Activated T-helper 1 cell treated with anti-CD3 and anti-CD28 coated beads, Interleukin-2, amount 50 U/mL, for 16 hours (primary cell): ENCODE data around the gene CPNE2.
"Not testable (repeated sequence)": the region's sequence is repeated elsewhere in the genome, so short reads cannot be mapped to it uniquely, and the experiment has no call there.

Experiments
- DNase-seq, 2 donors: peaks; one replicate each; pipeline ENCODE4 v3.0.0-alpha.2; 2020; ENCODE audit warnings: low read depth in 1 of 2, low spot score in 1 of 2

The CPNE2 gene

DNA sequence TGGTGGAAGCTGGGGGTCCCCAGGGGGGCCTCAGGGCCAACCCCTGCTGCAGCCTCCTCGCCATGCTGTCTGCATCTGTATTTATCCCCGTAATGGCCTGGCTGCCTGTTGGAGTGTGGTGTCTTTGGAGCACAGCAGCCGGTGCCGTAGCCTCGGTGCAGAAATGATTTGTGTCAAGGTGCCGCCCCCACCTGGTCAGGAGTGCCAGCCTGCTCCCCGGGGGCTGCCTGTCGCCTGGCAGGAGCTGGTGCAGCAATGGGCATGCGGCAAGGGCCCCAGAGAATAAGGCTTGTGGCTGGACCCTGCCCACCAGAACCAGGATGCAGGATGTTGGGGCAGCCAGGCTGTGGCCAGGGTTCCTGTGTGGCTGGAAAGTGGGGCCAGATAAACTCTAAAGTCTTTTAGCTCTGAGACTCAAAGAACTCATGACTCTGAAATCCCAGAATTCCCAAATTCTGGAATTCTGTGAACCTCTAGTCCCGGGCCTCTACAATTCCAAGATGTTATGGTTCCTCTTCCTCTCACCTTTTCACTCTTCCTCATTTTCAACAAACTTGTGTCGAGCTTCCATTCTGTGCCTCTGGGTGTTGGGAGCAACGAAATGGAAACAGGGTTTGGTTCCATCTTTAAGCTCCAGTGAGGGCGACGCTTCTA lies 5.9 kb downstream of the CPNE2 start:
- no peak for DNase-seq

DNA sequence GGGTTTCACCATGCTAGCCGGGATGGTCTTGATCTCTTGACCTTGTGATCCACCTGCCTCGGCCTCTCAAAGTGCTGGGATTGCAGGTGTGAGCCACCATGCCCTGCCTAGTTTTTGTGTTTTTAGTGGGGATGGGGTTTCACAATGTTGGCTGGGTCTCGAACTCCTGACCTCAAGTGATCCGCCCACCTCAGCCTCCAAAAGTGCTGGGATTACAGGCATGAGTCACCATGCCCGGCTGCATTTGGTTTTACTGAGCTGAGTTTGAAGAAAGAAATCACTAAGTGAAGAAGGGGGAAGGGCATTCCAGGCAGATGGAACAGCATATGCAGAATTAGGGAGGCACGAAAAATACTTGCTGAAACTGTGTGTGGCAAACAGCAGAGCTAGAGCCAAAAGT lies 7.6 kb downstream of the CPNE2 start:
- DNase-seq = not testable (repeated sequence)

DNA sequence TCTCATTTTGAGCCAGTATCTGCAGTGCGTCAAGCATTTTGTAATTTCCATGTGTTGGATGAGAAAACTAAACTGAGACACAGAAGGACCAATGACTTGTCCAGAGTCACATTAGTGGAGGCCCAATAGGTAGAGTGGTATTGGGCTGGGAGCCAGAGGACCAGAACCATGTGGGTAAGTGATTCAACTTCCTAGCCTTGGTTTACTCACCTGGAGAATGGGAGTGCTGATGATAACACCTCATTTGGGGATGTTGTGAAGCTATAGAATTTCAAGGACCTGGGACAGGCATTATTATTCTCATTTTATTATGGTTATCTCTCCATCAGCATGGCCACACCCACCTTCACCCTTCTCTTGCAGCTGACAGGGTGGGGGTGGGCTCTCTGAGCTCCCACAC lies 8.1 kb downstream of the CPNE2 start:
- no peak for DNase-seq

DNA sequence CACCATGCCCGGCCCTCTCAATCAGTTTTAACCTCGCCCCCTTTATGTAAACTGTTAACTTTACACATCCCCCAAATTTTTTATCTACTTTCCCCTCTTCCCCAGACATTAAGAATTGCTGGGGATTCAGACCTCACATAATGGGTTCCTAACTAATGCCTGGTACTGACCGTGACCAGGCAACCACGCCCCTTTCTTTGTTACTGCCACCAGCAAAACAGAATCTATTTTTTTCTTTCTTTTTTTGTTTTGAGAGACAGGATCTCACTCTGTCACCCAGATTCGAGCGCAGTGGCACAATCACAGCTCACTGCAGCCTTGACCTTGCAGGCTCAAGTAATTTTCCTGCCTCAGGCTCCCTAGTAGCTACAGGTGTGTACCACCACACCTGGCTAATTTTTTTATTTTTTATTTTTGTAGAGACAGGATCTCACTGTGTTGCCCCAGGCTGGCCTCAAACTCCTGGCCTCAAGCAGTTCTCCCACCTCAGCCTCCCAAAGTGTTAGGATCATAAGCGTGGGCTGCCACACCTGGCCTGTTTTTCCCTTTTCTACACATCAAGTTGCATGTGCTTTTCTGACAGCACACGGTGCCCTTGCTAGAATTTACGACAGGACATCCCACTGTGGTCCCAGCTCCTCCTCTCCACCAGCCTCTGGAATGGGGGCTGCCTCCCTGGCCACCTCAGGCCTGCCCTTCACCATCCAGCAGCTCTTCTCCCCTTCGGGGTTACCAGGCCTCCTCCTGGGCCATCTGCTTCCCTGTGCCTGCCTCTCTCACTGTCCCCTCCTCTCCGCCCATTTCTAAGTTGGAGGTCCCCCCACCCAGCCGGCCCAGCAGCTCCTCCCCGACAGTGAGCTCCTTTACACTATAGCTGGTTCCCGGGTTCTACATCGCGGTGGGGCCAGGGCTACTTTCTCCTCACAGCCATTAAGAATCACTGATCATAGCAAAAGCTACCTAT lies 10.8 kb downstream of the CPNE2 start:
- DNase-seq = no peak

DNA sequence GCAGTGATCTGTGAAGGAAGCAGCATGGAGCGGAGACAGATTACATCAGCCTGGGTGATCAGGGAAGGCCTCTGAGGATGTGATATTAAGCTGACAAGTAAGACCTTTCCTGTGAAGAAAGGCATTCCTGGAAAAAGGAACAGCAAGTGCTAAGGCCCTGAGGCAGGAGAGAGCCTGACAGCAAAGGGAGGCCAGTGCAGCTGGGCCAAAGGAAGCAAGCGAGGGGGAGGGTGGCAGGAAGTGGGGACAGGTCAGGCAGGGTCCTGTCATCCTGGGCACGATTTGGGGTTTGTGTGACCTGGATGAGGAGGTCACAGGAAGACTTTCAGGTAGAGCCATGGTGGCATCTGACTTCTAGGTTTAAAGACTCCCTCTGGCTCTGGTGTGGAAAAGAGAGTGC lies 12.3 kb downstream of the CPNE2 start:
- no peak for DNase-seq

DNA sequence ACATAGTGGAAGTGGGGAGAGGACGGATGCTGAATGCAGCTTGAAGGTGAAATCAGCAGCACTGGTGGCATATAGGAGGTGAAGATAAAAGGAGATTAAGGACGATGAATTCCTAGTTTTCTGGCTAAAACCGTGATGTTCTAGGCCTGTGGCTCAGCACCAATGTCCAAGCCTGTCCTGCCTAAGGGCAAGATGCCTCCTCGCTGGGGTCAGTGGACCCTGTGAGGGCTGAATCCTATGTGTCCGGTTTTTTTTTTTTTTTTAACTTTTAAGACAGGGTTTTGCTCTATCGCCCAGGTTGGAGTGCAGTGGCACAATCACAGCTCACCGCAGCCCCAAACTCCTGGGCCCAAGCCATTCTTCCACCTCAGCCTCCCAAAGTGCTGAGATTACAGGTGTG lies 12.8 kb downstream of the CPNE2 start:
- DNase-seq = no peak

DNA sequence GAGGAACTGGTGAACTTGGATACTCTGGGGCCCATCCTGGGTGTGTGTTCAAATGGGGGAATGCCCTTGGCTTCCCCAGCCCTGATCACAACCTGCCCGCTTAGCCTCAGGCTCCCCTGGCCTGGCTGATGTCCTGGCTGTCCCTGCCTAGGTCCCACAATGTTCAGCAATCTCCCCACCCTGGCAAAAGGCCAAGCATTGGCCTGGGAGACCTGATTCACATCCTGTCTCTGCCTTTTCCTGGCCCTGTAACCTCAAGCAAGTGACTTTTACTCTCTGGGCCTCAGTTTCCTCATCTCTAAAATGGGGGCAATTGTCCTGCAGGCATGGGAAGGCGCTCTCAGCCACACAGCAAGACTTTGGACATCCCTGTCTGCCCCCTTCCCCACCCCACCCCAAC lies 14.4 kb downstream of the CPNE2 start:
- no peak for DNase-seq

DNA sequence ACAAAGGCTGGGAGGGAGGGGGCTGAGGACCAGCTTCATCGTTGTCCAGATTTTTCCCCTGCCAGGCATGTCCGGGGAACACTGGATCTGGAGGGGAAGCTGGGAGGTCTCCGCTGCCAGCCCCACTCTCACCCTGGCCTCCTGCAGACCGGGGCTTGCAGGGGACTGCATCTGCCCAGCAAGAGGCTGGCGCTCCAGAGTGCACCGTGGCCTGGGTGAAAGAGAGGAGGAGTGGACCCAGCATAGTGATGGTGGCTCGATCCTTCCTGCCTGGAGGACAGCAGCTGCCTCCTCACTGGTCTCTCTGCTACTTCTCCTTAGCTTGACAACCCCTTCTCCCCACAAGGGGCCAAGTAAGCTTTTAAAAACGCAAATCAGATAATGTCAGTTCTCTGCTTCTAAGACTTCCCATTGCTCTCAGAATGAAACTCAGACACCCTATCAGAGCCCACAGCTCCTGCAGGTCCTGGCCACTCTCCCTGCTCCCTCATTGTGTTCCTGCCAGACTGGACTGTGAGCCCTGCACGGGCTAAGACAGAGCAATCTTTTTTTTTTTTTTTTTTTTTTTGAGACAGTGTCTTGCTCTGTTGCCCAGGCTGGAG lies 15.0 kb downstream of the CPNE2 start:
- DNase-seq = no peak

DNA sequence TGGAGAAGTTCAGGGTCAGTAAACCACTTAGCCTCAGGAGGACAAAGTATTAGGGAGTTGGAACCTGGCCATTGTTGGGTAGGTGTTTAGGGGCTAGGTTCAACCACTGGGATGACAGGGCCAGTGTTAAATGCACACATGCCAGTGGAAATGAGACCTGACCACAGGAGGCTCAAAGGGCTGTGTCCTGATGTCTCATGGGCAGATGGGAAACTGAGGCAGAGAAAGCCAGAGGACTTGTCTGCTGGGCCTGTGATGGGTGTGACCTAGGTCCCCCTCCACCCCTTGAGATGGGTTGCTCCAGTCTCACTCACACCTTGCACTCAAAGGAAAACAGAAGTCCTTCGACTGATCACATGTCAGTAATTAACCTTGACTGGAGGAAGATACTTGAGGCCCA lies 16.0 kb downstream of the CPNE2 start:
- DNase-seq = no peak

DNA sequence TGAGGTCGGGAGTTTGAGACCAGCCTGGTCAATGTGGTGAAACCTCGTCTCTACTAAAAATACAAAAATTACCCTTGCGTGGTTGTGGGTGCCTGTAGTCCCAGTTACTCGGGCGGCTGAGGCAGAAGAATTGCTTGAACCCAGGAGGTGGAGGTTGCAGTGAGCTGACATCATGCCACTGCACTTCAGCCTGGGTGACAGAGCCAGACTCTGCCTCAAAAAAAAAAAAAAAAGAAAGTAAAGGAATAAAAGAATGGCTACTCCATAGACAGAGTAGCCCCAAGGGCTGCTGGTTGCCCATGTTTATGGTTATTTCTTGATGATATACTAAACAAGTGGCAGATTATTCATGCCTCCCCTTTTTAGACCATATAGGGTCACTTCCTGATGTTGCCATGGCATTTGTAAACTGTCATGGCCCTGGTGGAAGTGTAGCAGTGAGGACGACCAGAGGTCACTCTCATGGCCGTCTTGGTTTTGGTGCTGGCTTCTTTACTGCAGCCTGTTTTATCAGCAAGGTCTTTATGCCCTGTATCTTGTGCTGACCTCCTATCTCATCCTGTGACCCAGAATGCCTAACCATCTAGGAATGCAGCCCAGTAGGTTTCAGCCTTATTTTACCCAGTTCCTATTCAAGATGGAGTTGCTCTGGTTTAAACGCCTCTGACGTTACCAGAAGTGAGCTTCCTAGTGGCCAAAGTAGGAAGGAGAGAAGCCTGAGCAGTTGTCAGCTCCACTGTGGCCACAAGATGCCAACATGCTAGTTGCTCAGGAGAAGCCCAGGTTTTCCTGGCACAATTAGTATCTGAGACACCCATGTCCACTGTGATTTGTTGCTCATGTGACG lies 17.1 kb downstream of the CPNE2 start:
- DNase-seq = not testable (repeated sequence)

DNA sequence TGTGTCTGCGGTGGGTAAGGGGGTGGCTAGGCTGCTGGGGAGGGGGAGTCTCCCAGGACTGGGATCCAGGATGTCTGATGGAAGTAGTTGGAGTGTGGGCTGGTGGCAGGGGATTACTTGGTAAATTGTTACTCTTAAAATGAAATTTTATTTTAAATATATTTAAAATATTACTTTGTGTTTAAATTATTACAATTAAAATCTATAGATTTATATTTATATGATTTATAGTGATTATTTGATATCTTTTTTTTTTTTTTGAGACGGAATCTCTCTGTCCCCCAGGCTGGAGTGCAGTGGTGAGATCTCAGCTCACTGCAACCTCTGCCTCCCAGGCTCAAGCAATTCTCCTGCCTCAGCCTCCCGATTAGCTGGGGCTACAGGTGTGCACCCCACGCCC lies 18.6 kb downstream of the CPNE2 start:
- DNase-seq = no peak

DNA sequence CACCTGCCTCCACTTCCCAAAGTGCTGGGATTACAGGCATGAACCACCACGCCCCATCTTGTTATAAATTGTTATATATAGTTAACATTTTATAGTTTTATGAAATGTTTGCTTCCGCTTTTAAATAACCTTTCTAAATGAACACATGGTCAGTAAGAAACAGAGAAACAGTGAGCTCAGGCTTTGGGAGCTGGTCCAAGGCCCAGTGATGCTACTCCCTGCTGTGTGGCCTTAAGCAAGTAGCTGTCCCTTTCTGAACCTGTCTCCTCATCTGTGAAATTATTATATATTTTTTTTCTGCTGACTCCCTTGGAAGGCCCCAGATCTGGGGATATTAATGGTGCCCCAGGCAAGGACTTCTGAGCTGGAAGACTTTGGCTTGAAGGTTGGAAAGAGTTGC lies 19.0 kb downstream of the CPNE2 start:
- DNase-seq = no peak

DNA sequence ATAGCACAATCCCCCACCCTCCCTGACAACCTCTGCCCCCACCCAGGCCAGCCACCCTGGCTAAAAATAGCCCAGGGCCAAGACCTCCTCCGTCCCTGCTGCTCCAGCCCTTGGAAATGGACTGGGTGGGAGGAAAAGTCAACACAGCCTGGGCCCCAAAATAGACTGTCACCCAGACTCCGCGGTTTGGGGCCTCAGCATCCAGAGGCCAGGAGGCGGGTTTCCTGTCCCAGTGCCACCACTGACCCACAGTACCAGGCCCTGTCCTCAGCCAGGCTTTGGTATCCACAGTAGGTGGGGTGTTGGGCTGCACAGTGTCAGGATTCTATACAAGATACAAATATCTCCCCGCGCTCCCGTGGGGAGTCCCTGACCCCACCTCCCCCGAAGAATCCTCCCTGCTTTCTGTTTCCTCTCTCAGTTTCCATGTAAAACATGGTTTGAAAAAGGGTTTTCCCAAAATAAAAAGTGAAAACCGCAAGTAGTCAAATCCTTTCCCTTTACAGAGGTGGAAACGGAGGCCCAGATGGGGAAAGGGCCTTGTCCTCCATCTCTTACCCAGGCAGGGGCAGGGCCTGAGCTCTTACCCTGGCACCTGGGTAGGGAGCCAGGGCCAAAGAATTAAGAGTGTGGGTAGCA lies 20.1 kb downstream of the CPNE2 start:
- no peak for DNase-seq

DNA sequence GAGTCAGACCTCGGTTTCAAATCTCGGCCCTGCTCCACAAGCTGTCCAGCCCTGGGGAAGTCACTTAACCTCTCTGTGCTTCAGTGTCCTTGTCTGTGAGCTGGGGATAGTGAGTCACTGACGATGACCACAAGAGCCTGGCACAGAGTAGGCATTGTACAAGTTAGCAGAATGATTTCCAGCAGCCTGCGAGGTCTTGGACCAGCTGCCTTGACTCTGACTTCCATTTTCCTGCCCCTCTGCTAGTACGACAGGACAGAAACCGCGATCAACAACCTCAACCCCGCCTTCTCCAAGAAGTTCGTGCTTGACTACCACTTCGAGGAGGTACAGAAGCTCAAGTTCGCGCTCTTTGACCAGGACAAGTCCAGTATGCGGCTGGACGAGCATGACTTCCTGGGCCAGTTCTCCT lies 20.7 kb downstream of the CPNE2 start:
- no peak for DNase-seq

DNA sequence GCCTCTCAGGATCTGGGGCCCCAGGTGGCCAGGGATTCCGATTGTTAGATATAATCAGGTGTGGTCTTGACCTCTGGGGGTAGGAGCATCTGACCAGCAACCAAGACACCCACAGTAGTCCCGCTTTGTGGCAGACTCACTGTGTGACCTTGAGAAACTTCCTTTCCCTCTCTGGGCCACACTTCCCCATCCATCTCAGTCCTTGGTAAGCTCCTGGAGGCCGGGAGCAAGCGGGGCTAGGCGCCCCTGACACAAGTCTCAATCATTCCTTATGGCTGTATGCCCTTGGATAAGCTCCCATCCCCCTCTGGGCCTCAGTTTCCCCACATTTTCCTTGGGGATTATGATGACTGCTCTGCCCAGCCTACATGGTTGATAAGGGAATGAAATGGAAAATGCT lies 21.3 kb downstream of the CPNE2 start:
- no peak for DNase-seq

DNA sequence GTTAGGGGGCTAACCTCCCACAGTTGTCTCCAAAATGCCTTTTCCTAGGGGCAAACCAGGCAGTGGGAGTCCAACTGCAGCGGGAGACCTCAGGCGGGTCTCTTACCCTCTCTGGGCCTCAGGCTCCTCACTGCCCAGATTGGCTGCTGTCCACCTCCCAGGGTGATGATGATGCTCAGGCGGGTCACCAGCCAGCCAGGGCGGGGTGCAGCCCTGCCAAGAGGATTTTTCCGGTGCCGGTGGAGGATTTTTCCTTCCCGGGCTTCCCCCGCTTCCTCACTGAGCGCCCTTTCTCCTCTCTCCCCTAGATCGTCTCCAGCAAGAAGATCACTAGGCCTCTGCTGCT lies 22.8 kb downstream of the CPNE2 start:
- DNase-seq = no peak

DNA sequence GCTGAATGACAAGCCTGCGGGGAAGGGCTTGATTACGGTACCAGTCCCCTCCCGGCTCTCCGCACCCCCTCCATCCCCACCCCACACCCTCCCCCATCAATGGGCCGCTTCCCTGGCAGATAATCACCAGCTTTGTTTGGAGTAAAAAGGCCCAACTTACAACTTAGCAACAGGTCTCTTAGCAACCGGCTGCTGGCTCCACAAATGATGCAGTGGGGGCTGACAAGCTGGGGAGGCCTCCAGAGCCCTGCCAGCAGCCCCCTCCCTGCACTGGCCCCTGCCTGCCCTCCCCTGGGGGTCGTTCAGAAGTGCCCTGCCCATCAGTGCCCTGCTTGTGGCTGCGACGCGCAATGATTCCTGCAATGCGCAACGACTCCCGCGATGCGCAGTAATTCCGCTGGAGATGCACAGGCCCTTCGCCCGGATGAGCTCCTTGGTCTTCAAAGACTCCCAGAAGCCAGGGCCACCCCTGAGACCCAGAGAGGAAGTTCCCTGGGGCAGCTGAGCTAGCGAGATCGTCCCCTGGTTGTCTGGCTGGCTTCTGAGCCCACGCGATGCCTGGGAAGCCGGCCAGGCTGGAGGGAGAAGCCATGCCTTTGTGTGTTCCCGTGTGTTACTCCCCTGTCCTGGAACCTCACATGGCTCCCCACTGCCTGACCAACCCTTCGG lies 23.3 kb downstream of the CPNE2 start:
- no peak for DNase-seq

DNA sequence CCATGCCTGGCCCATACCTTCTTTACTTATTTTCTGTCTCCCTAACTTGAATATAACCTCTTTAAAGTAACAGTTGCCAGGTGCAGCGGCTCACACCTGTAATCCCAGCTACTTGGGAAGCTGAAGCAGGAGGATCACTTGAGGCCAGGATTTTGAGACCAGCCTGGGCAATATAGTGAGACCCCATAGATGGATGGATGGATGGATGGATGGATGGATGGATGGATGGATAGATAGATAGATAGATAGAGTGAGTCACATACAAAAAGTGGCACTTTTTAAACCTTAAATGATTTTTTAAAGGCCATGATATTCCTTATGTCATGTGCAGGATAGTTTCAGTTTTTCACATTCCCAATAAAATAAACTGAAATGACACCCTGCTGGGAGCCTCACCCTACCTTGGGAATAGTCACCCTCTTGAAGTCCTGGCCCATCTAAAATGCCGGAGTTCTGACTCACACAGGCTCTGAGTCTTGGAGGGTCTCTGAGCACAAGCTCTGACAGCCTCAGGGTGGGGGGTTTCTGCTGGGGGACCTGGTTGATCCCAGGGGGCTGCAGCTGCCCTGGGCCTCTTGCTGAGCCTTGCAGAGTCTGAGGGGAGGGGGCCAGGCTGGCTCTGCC lies 26.2 kb downstream of the CPNE2 start:
- DNase-seq = no peak

DNA sequence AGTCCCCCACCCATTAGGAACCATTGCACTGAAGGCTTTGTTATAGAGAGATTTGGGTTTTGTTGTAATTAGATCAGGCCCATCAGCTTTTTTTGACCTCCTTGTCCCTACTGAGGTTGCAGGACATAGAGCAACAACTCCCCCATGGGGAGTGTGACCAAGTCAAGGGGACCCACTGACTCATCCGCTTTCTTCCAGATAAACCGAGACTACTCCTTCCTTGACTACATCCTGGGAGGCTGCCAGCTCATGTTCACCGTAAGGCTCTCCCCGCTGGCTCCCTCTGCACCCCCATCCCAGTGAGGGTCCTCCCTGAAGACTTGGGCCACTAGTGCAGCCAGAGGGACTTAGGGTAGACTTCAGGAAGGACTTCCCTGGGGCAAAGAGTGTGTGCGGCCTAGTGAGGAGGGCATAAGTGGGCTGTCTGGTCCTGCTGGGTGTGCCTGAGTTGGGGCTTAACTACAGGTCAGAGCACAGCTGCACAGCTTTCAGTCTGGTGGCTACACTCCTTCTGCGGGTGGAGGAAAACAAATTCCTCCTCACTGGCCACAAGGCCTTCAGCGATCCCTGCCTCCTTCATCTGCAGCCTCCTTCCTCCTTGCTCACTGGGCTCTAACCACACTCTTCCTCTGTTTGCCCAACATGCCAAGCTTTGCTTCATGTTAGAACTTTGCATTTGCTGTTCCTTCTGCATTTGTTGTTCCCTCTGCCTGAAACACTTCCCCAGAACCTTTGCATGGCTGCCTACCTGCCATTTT lies 31.0 kb downstream of the CPNE2 start:
- DNase-seq = no peak
